ENCODE data around the gene MAPK8.

- no peak for TF ChIP-seq CTCF (IDR thresholded peaks at IDR 0.05 in 8 of 11, conservative IDR thresholded peaks at IDR 0.05 in 3 of 11)
- TF ChIP-seq POLR2AphosphoS5 (IDR thresholded peaks at IDR 0.05), result no peak
Observed at GRCh38 chr10:48453451-48454301, 147.2 kb downstream of the MAPK8 start.
